SK-N-SH (cell line): ENCODE data around the gene PPP2R5B. TPM values are rescaled to one million over a fixed set of nuclear protein-coding genes. Genes with fewer than 3 reads are reported as not detected.

Source experiments
- CTCF ChIA-PET: fragments of 300-600, 350-600 bp; formaldehyde crosslinking; extraction: SDS; loops from one replicate; lab custom pipeline; 2021; lab: Yijun Ruan, JAX
- POLR2A ChIA-PET: fragments of 350-600 bp; sonication (Branson Sonifier 250); formaldehyde crosslinking; extraction: SDS; loops from one replicate; lab custom pipeline; 2020; ENCODE audit warnings: antibody characterized with exemption, inconsistent platforms; lab: Yijun Ruan, JAX
- DNase-seq: peaks from one replicate; pipeline ENCODE4 v3.0.0; 2012
- H2AFZ ChIP-seq: fragments of 200-600 bp; sonication (generic); 2 replicates; pipeline ENCODE4 v1.8.1; 2016; ENCODE audit warnings: antibody characterized with exemption, mild to moderate bottlenecking, low read depth
- H3F3A ChIP-seq: fragments of 200-600 bp; sonication (generic); replicated peaks from 2 replicates; pipeline ENCODE3; 2016; ENCODE audit warnings: antibody characterized with exemption, mild to moderate bottlenecking; ENCODE audit not compliant: insufficient read depth
- H3K27ac ChIP-seq, 2 experiments: fragments of 200-500 bp in 1 of 2; fragments of 200-600 bp in 1 of 2; sonication (Bioruptor generic) in 1 of 2; sonication (generic), shearing (Covaris generic) in 1 of 2; 2 replicates each; pipeline versions ENCODE4 v1.5.1 to v1.6.1; 2014 to 2016; ENCODE audit warnings: low read depth in 2 of 2, inconsistent platforms in 1 of 2, low read length in 1 of 2, mild to moderate bottlenecking in 1 of 2, mixed read lengths in 1 of 2
- H3K27me3 ChIP-seq: fragments of 200-600 bp; sonication (generic), shearing (Covaris generic); 2 replicates; pipeline ENCODE4 v1.6.1; 2016; ENCODE audit warnings: mixed run types; ENCODE audit not compliant: insufficient read depth
- H3K36me3 ChIP-seq, 2 experiments: fragments of 200-500 bp in 1 of 2; fragments of 200-600 bp in 1 of 2; sonication (Bioruptor generic) in 1 of 2; sonication (generic) in 1 of 2; replicated peaks in 1 of 2; 2 replicates each; pipeline versions ENCODE3 to v1.5.1; 2014 to 2016; ENCODE audit warnings: low read length in 1 of 2, mild to moderate bottlenecking in 1 of 2; ENCODE audit not compliant: insufficient read depth in 2 of 2, control insufficient read depth in 1 of 2
- H3K4me1 ChIP-seq, 2 experiments: fragments of 200-500 bp in 1 of 2; fragments of 200-600 bp in 1 of 2; sonication (Bioruptor generic) in 1 of 2; sonication (generic), shearing (Covaris generic) in 1 of 2; 2 replicates each; pipeline versions ENCODE4 v1.5.1 to v1.6.1; 2014 to 2016; ENCODE audit warnings: low read depth in 1 of 2, low read length in 1 of 2, mixed run types in 1 of 2; ENCODE audit not compliant: insufficient read depth in 2 of 2, control insufficient read depth in 1 of 2
- H3K4me2 ChIP-seq: fragments of 200-600 bp; sonication (generic), shearing (Covaris generic); 2 replicates; pipeline ENCODE4 v1.6.1; 2017; ENCODE audit warnings: mixed run types
- H3K4me3 ChIP-seq, 2 experiments: fragments of 200-500 bp in 1 of 2; fragments of 200-600 bp in 1 of 2; sonication (Bioruptor generic) in 1 of 2; sonication (generic), shearing (Covaris generic) in 1 of 2; 2 replicates each; pipeline versions ENCODE4 v1.5.1 to v1.8.1; 2014 to 2016; ENCODE audit warnings: low read depth in 2 of 2, inconsistent platforms in 1 of 2, low read length in 1 of 2, mild to moderate bottlenecking in 1 of 2, mixed read lengths in 1 of 2, moderate library complexity in 1 of 2
- H3K79me2 ChIP-seq: fragments of 200-600 bp; sonication (generic); 2 replicates; pipeline ENCODE4 v1.8.1; 2017; ENCODE audit warnings: mild to moderate bottlenecking; ENCODE audit not compliant: insufficient read depth
- H3K9ac ChIP-seq: fragments of 200-600 bp; sonication (generic); 2 replicates; pipeline ENCODE4 v1.6.1; 2017; ENCODE audit warnings: mixed run types
- H3K9me2 ChIP-seq: fragments of 200-600 bp; sonication (generic); 2 replicates; pipeline ENCODE4 v1.6.1; 2017; ENCODE audit warnings: mixed run types
- H3K9me3 ChIP-seq: fragments of 200-600 bp; sonication (generic); 2 replicates; pipeline ENCODE4 v1.6.1; 2017; ENCODE audit warnings: mixed run types, mild to moderate bottlenecking, moderate library complexity
- H4K20me1 ChIP-seq: fragments of 200-600 bp; sonication (generic); 2 replicates; pipeline ENCODE4 v1.6.1; 2017; ENCODE audit warnings: mild to moderate bottlenecking, mixed run types; ENCODE audit not compliant: insufficient read depth
- CHD2 ChIP-seq: fragments of 150-350 bp; IDR thresholded peaks from 2 replicates; pipeline ENCODE4 v1.6.1; 2018; ENCODE audit warnings: low read length; ENCODE audit not compliant: partially characterized antibody
- GATA2 ChIP-seq: sonication (generic); formaldehyde crosslinking; IDR thresholded peaks from 2 replicates; pipeline ENCODE4 v1.5.0; 2020; ENCODE audit warnings: mild to moderate bottlenecking, missing genetic modification reagents
- MEF2A ChIP-seq: IDR thresholded peaks from 2 replicates; pipeline ENCODE4 v1.4.0; 2012; ENCODE audit warnings: low read depth, borderline replicate concordance
- NFIC ChIP-seq: IDR thresholded peaks from 2 replicates; pipeline ENCODE4 v1.4.0; 2012; ENCODE audit warnings: borderline replicate concordance
- NRF1 ChIP-seq: IDR thresholded peaks from 2 replicates; pipeline ENCODE4 v1.6.1; 2012; ENCODE audit warnings: low read depth, mild to moderate bottlenecking, low read length
- RAD21 ChIP-seq: IDR thresholded peaks from 2 replicates; pipeline ENCODE4 v1.6.1; 2012; ENCODE audit warnings: mild to moderate bottlenecking, low read length
- RFX5 ChIP-seq: IDR thresholded peaks from 2 replicates; pipeline ENCODE4 v1.6.1; 2012; ENCODE audit warnings: mild to moderate bottlenecking, improper control_type of control experiment, low read length
- RXRA ChIP-seq: IDR thresholded peaks from 2 replicates; pipeline ENCODE4 v1.4.0; 2012; ENCODE audit warnings: low read depth, mild to moderate bottlenecking, borderline replicate concordance
- SIN3A ChIP-seq: IDR thresholded peaks from 2 replicates; pipeline ENCODE4 v1.6.1; 2012; ENCODE audit warnings: low read depth, mild to moderate bottlenecking, low read length, moderate library complexity, borderline replicate concordance
- SMC3 ChIP-seq: IDR thresholded peaks from 2 replicates; pipeline ENCODE4 v1.6.1; 2012; ENCODE audit warnings: low read depth, low read length, improper control_type of control experiment
- TAF1 ChIP-seq: IDR thresholded peaks from 2 replicates; pipeline ENCODE4 v1.6.1; 2012; ENCODE audit warnings: low read depth, mild to moderate bottlenecking, low read length, moderate library complexity, borderline replicate concordance
- TEAD4 ChIP-seq: IDR thresholded peaks from 2 replicates; pipeline ENCODE4 v1.4.0; 2012; ENCODE audit warnings: mild to moderate bottlenecking, borderline replicate concordance; ENCODE audit not compliant: insufficient read depth
- YY1 ChIP-seq: IDR thresholded peaks from 2 replicates; pipeline ENCODE4 v1.4.0; 2012; ENCODE audit warnings: low read depth, mild to moderate bottlenecking
- WGBS: methylation state at CpG from one replicate; pipeline ENCODE4 v1.1.6; 2017; ENCODE audit warnings: low lambda C conversion rate; 5-methylcytosine and 5-hydroxymethylcytosine counted together
- polyA plus RNA-seq, 3 experiments: library from polyadenylated mRNA; depleted of rRNA; stranded (reverse); fragments of >200 nt; gene quantifications; 2 replicates each; pipeline ENCODE4 v1.2.3, GENCODE V29; 2012
- TF ChIP-seq, protein P1 (sequence below): IDR thresholded peaks from 2 replicates; pipeline ENCODE4 v1.4.0; 2012; ENCODE audit warnings: low read depth, borderline replicate concordance
- TF ChIP-seq, protein P2 (sequence below): IDR thresholded peaks from 2 replicates; pipeline ENCODE4 v1.4.0; 2012; ENCODE audit warnings: low read depth, borderline replicate concordance
- TF ChIP-seq, protein P3 (sequence below): fragments of 200-600 bp; sonication (generic); IDR thresholded peaks from 2 replicates; pipeline ENCODE4 v1.6.1; 2017; ENCODE audit warnings: antibody characterized with exemption, mild to moderate bottlenecking, moderate library complexity
- TF ChIP-seq, protein P4 (sequence below): IDR thresholded peaks from 2 replicates; pipeline ENCODE4 v1.4.0; 2012; ENCODE audit warnings: low read depth
- TF ChIP-seq, protein P5 (sequence below): fragments of 150-350 bp; IDR thresholded peaks from 2 replicates; pipeline ENCODE4 v1.6.1; 2017; ENCODE audit warnings: antibody characterized with exemption, low read length, low read depth, borderline replicate concordance

The PPP2R5B gene
- polyA plus RNA-seq, 1 of the 3 experiments (the other 2 are of a cell fraction), result 15.1 TPM

DNA sequence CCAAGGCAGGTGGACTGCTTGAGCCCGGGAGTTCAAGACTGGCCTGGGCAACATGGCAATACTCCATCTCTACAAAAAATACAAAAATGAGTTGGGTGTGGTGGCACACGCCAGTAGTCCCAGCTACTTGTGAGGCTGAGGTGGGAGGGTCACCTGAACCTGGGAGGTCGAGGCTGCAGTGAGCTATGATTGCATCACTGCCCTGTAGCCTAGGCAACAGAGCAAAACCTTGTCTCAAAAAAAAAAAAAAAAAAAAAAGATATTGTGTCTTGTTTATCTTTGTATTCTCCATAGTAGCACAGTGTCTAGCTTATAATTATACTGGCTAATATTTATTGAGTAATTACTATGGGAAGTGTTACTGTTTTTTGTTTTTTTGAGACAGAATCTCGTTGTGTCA lies 27.0 kb downstream of the PPP2R5B start:
- H3K9me2 ChIP-seq, result no peaks in the 10 kb centered on the region
- no peaks in the 10 kb centered on the region for H3F3A ChIP-seq
- no peak overlapping the region for H3K4me3 ChIP-seq
- CTCF ChIA-PET, result interaction anchor here (0.6 kb wide), 1 partner anchor 21 kb away, joined by 3 read pairs; no protein-coding TSS in a partner anchor
- H3K27ac ChIP-seq, result no peak overlapping the region
- H3K79me2 ChIP-seq, result no peaks in the 10 kb centered on the region
- H3K4me2 ChIP-seq, result no peak overlapping the region
- no peak overlapping the region for H2AFZ ChIP-seq
- H3K4me1 ChIP-seq, result no peaks in the 10 kb centered on the region
- no peaks in the 10 kb centered on the region for H4K20me1 ChIP-seq
- DNase-seq, result no peak
- no peaks in the 10 kb centered on the region for H3K9me3 ChIP-seq
- H3K36me3 ChIP-seq, result no peaks in the 10 kb centered on the region
- peaks cover 7% of the 10 kb centered on the region for H3K27me3 ChIP-seq
- WGBS, result 38% methylated on average over 4 of the region's 4 CpGs
- H3K9ac ChIP-seq, result no peak overlapping the region
- no peak for TF ChIP-seq NFIC
- no peak for TF ChIP-seq RFX5
- TF ChIP-seq, protein P1, sequence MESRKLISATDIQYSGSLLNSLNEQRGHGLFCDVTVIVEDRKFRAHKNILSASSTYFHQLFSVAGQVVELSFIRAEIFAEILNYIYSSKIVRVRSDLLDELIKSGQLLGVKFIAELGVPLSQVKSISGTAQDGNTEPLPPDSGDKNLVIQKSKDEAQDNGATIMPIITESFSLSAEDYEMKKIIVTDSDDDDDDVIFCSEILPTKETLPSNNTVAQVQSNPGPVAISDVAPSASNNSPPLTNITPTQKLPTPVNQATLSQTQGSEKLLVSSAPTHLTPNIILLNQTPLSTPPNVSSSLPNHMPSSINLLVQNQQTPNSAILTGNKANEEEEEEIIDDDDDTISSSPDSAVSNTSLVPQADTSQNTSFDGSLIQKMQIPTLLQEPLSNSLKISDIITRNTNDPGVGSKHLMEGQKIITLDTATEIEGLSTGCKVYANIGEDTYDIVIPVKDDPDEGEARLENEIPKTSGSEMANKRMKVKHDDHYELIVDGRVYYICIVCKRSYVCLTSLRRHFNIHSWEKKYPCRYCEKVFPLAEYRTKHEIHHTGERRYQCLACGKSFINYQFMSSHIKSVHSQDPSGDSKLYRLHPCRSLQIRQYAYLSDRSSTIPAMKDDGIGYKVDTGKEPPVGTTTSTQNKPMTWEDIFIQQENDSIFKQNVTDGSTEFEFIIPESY, result no peak
- TF ChIP-seq SIN3A, result no peak
- TF ChIP-seq MEF2A, result no peak
- TF ChIP-seq, protein P2, sequence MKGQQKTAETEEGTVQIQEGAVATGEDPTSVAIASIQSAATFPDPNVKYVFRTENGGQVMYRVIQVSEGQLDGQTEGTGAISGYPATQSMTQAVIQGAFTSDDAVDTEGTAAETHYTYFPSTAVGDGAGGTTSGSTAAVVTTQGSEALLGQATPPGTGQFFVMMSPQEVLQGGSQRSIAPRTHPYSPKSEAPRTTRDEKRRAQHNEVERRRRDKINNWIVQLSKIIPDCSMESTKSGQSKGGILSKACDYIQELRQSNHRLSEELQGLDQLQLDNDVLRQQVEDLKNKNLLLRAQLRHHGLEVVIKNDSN, result no peak
- TF ChIP-seq, all 33 proteins: peak for 0
- POLR2A ChIA-PET, result no interaction called here

DNA sequence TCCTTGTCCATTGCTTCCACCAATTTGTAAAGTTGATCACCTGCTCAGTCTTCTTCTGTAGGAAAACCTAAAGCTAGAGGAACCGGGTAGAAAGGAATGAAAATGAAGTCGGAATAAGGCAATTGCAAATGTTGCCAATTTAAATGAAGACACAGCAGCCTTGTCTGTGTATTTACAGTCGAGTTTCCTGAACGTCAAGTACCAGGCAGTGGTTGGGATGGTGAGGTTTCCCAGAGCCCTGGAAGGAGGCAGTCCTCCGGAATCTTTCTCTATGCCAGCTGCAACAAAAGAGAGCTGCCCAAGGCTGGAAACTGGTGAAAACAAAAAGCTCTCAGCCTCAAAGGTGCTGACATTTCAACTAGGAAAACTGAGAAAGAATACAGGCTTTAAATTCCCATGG lies 29.7 kb downstream of the PPP2R5B start:
- Histone ChIP-seq H3K27ac (no peak overlapping the region), H3K27me3 (peaks cover 7% of the 10 kb centered on the region), H4K20me1 (no peaks in the 10 kb centered on the region), H3K4me3 (no peak overlapping the region), H2AFZ (no peak overlapping the region), H3K9ac (no peak overlapping the region), H3K4me1 (no peaks in the 10 kb centered on the region), H3K79me2 (no peaks in the 10 kb centered on the region), H3K4me2 (no peak overlapping the region), H3K9me2 (no peaks in the 10 kb centered on the region), H3K9me3 (no peaks in the 10 kb centered on the region), H3F3A (no peaks in the 10 kb centered on the region), H3K36me3 (no peaks in the 10 kb centered on the region)
- CTCF ChIA-PET, result interaction anchor here (0.6 kb wide), 1 partner anchor 145 kb away, joined by 3 read pairs; no protein-coding TSS in a partner anchor
- POLR2A ChIA-PET, result no interaction called here
- DNase-seq, result no peak
- 15% methylated on average over 5 of the region's 5 CpGs for WGBS
- TF ChIP-seq CHD2, result no peak
- no peak for TF ChIP-seq NFIC
- TF ChIP-seq, protein P3, sequence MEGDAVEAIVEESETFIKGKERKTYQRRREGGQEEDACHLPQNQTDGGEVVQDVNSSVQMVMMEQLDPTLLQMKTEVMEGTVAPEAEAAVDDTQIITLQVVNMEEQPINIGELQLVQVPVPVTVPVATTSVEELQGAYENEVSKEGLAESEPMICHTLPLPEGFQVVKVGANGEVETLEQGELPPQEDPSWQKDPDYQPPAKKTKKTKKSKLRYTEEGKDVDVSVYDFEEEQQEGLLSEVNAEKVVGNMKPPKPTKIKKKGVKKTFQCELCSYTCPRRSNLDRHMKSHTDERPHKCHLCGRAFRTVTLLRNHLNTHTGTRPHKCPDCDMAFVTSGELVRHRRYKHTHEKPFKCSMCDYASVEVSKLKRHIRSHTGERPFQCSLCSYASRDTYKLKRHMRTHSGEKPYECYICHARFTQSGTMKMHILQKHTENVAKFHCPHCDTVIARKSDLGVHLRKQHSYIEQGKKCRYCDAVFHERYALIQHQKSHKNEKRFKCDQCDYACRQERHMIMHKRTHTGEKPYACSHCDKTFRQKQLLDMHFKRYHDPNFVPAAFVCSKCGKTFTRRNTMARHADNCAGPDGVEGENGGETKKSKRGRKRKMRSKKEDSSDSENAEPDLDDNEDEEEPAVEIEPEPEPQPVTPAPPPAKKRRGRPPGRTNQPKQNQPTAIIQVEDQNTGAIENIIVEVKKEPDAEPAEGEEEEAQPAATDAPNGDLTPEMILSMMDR, result no peak
- no peak for TF ChIP-seq NRF1
- TF ChIP-seq, protein P4, sequence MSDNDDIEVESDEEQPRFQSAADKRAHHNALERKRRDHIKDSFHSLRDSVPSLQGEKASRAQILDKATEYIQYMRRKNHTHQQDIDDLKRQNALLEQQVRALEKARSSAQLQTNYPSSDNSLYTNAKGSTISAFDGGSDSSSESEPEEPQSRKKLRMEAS, result no peak
- no peak for TF ChIP-seq MEF2A
- TF ChIP-seq YY1, result no peak
- TF ChIP-seq SMC3, result no peak
- TF ChIP-seq, protein P5, sequence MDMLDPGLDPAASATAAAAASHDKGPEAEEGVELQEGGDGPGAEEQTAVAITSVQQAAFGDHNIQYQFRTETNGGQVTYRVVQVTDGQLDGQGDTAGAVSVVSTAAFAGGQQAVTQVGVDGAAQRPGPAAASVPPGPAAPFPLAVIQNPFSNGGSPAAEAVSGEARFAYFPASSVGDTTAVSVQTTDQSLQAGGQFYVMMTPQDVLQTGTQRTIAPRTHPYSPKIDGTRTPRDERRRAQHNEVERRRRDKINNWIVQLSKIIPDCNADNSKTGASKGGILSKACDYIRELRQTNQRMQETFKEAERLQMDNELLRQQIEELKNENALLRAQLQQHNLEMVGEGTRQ, result no peak
- TF ChIP-seq TEAD4, result no peak
- no peak for TF ChIP-seq RAD21
- no peak for TF ChIP-seq GATA2 (CRISPR knock-in tag)
- no peak for TF ChIP-seq RXRA
- TF ChIP-seq TAF1, result no peak
- TF ChIP-seq, protein P2, result no peak
- TF ChIP-seq, protein P1, result no peak
